Nephron progenitor cell (in vitro differentiated cells): ENCODE results near the gene MBOAT1.

ENCODE experiments used
- DNase-seq: peaks from one replicate; pipeline ENCODE4 v3.0.0; 2021
- H3K27ac Mint-ChIP-seq: 2 replicates; pipeline ENCODE4 v1.8.0; 2021; ENCODE audit warnings: mild to moderate bottlenecking, moderate library complexity, mixed read lengths
- H3K27me3 Mint-ChIP-seq: 2 replicates; pipeline ENCODE4 v1.8.0; 2021; ENCODE audit warnings: mild to moderate bottlenecking, low read depth, mixed read lengths; ENCODE audit not compliant: poor library complexity
- H3K36me3 Mint-ChIP-seq: 2 replicates; pipeline ENCODE4 v1.8.0; 2021; ENCODE audit warnings: low read depth, mixed read lengths
- H3K4me1 Mint-ChIP-seq: 2 replicates; pipeline ENCODE4 v1.8.0; 2021; ENCODE audit warnings: mixed read lengths
- H3K4me3 Mint-ChIP-seq: 2 replicates; pipeline ENCODE4 v1.8.0; 2021; ENCODE audit warnings: mild to moderate bottlenecking, moderate library complexity, mixed read lengths
- H3K9me3 Mint-ChIP-seq: 2 replicates; pipeline ENCODE4 v1.8.0; 2021; ENCODE audit warnings: mild to moderate bottlenecking, moderate library complexity, mixed read lengths
- TF ChIP-seq, protein P1 (sequence below): fragments of 200-600 bp; sonication (generic); IDR thresholded peaks from 2 replicates; pipeline ENCODE4 v1.5.0; 2021; ENCODE audit warnings: antibody characterized with exemption

MBOAT1 gene

DNA sequence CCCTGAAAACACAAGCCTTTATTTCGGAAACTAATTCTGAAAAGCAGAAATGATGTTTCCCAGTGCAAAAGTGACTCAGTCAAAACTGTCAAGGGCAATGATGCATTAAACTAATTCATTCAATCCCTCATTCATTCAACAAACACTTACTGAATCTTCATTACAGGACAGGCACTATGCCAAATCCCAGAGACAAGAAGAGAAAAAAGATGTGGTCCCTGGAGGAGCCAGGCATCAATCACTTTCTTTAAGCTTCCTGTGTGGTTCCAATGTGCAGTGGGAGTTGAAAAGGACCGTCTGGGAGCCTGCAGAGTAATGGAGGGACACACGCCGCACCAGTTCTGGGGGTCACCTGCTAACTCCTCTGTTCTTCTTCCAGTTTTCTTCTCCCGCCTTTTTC is 113.1 kb downstream of the MBOAT1 start:
- Mint-ChIP-seq H3K4me3 (no peak overlapping the region), H3K36me3 (peaks cover 31% of the 10 kb centered on the region), H3K27me3 (no peaks in the 10 kb centered on the region), H3K4me1 (peaks cover 38% of the 10 kb centered on the region), H3K27ac (no peak overlapping the region), H3K9me3 (no peaks in the 10 kb centered on the region)
- TF ChIP-seq, protein P1, sequence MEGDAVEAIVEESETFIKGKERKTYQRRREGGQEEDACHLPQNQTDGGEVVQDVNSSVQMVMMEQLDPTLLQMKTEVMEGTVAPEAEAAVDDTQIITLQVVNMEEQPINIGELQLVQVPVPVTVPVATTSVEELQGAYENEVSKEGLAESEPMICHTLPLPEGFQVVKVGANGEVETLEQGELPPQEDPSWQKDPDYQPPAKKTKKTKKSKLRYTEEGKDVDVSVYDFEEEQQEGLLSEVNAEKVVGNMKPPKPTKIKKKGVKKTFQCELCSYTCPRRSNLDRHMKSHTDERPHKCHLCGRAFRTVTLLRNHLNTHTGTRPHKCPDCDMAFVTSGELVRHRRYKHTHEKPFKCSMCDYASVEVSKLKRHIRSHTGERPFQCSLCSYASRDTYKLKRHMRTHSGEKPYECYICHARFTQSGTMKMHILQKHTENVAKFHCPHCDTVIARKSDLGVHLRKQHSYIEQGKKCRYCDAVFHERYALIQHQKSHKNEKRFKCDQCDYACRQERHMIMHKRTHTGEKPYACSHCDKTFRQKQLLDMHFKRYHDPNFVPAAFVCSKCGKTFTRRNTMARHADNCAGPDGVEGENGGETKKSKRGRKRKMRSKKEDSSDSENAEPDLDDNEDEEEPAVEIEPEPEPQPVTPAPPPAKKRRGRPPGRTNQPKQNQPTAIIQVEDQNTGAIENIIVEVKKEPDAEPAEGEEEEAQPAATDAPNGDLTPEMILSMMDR, result no peak
- DNase-seq, result no peak

DNA sequence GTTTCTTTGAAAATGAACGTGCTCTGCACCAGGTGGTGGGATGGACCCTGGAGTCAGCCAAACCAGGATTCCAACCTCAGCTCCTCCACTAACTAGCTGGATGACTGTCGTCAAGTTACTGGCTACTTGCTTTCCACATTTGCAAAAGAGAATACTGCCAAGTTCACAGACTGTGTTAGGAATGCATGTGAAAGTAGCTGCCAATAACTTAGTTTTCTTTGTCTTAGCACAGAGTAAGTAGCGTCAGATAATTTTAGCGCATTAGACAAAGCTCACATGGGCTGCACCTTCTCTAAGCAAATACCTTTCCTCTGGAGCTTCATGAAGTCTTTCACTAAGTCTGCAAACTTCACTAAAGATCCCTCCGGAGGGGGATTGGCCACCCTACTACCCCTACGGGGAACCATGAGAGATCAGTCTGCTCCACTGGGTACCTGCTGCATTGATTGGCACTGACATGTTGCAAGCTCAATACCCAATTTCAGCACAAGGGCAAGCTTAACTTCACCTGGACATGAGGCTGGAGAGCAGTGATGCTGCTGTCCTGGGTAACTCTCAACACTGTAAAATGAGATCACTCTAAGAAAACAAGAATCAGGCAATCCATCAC is 113.9 kb downstream of the MBOAT1 start:
- Mint-ChIP-seq H3K4me3 (no peak overlapping the region), H3K27me3 (no peaks in the 10 kb centered on the region), H3K36me3 (peaks cover 24% of the 10 kb centered on the region), H3K9me3 (no peaks in the 10 kb centered on the region), H3K27ac (peak overlapping the region; percentile 39), H3K4me1 (peaks cover 45% of the 10 kb centered on the region)
- TF ChIP-seq, protein P1, result no peak
- no peak for DNase-seq

DNA sequence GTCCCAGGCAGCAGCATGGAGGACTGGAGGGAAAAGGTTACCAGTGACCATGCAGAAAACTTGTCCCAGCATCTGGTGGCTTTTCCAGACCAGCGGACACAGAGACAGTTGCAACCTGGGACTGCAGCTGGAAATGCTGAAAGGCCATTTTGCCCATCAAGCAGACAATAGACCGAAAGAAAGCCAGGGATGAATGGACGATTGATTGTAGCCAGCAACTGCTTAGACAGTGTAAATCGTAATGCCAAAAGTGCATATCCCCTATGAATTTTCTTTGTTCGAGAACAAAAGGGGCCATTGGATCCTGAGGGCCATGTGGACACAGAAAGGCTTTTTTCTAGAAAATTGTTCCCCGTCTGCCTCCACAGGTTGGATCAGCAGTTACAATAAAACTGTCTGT is 115.7 kb downstream of the MBOAT1 start:
- peaks cover 61% of the 10 kb centered on the region for H3K4me1 Mint-ChIP-seq
- peaks cover 10% of the 10 kb centered on the region for H3K36me3 Mint-ChIP-seq
- DNase-seq, result no peak
- no peak overlapping the region for H3K27ac Mint-ChIP-seq
- no peaks in the 10 kb centered on the region for H3K27me3 Mint-ChIP-seq
- no peak overlapping the region for H3K4me3 Mint-ChIP-seq
- TF ChIP-seq, protein P1, result no peak
- H3K9me3 Mint-ChIP-seq, result no peaks in the 10 kb centered on the region

DNA sequence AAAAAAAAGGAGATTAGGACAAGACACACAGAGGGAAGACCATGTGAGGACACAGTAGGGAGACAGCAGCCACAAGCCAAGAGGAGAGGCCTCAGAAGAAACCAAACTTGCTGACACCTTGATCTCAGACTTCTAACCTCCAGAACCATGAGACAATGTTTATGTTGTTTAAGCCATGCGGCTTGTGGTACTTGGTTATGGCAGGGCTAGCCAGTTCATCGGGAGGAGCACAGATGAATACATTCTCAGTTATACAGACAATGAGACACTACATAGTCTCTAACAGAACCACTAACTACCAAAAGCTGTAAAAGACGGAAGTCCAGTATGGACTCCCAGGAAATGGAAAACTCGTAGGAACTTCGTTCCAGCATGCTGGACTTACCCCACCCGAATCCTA is 116.8 kb downstream of the MBOAT1 start:
- no peak for DNase-seq
- Mint-ChIP-seq H3K9me3 (no peaks in the 10 kb centered on the region), H3K27ac (no peak overlapping the region), H3K27me3 (no peaks in the 10 kb centered on the region), H3K4me1 (peaks cover 69% of the 10 kb centered on the region), H3K36me3 (no peaks in the 10 kb centered on the region), H3K4me3 (no peak overlapping the region)
- TF ChIP-seq, protein P1, result no peak

DNA sequence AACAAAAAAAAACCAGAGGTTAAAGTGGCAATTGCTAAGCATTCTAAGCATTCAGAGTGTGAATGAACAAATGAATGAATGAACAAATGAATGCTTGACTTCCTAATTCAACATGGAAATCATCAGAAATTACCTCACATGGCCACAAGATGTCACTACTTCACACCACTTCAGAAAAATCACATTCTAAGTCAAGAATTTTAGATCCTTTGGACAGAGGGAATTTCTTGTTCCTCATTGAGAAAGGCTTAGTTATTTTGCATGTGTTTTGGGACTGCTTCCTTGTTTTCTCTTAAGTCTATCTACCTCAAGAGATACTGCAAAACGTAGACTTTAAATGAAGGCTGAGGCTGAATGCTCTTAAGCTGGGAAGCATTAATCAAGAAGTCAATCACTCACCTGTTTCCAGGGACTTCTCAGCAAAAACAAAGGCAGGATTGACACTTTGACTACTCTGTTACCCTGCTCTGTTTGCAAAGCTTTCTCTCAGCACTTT is 120.2 kb downstream of the MBOAT1 start:
- Mint-ChIP-seq H3K36me3 (no peaks in the 10 kb centered on the region), H3K4me3 (peak overlapping the region; percentile 41), H3K4me1 (peaks cover 49% of the 10 kb centered on the region), H3K9me3 (peaks cover 10% of the 10 kb centered on the region), H3K27ac (peak overlapping the region; percentile 92), H3K27me3 (no peaks in the 10 kb centered on the region)
- TF ChIP-seq, protein P1, result peak; percentile 77
- DNase-seq, result peak; percentile 10

DNA sequence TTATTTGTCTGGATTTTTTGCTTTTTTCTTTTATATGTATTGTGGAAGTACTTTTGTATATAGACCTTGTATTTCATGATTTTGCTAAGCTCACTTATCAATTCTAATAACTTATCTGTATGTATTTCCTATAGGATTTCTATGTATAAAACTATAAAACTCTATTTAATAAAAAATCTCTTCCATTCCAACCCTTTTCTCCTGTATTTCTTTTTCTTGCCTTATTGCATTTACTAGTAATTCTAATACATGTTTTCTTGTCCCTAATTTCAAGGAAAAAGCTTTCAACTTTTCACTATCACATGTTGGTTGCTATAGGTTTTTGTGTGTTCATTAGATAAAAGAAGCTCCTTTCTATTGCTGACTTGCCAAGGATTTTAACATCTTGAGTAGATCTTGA is 125.3 kb downstream of the MBOAT1 start:
- TF ChIP-seq, protein P1, result no peak
- H3K27ac Mint-ChIP-seq, result no peak overlapping the region
- no peaks in the 10 kb centered on the region for H3K36me3 Mint-ChIP-seq
- H3K4me1 Mint-ChIP-seq, result peaks cover 14% of the 10 kb centered on the region
- H3K9me3 Mint-ChIP-seq, result peaks cover 10% of the 10 kb centered on the region
- peaks cover 3% of the 10 kb centered on the region for H3K27me3 Mint-ChIP-seq
- no peak for DNase-seq
- no peak overlapping the region for H3K4me3 Mint-ChIP-seq
